Activated CD8-positive, alpha-beta memory T cell treated with anti-CD3 and anti-CD28 coated beads, Interleukin-2, amount 50 U/mL, for 24 hours (primary cell): ENCODE results near the gene MGMT.

Experiments
- DNase-seq: peaks from one replicate; pipeline ENCODE4 v3.0.0-alpha.2; 2020; ENCODE audit errors: extremely low read depth

Gene MGMT

GRCh38 chr10:129773359-129773990 lies 306.4 kb downstream of the MGMT start:
- no peak for DNase-seq

GRCh38 chr10:129774082-129774735 lies 307.2 kb downstream of the MGMT start:
- no peak for DNase-seq

- DNase-seq: no peak
Observed at GRCh38 chr10:129774736-129775401, 307.8 kb downstream of the MGMT start.

- no peak for DNase-seq
Observed at GRCh38 chr10:129775681-129776080, 308.6 kb downstream of the MGMT start.

GRCh38 chr10:129777687-129778086 lies 310.6 kb downstream of the MGMT start:
- DNase-seq: no peak

- DNase-seq: no peak
Observed at GRCh38 chr10:129778571-129778970, 311.5 kb downstream of the MGMT start.

- DNase-seq: no peak
Observed at GRCh38 chr10:129779126-129780111, 312.4 kb downstream of the MGMT start.

- no peak for DNase-seq
Observed at GRCh38 chr10:129780198-129780597, 313.2 kb downstream of the MGMT start.

- no peak for DNase-seq
Observed at GRCh38 chr10:129780901-129781795, 314.1 kb downstream of the MGMT start.

GRCh38 chr10:129784291-129784690 lies 317.2 kb downstream of the MGMT start:
- DNase-seq: no peak

- DNase-seq: no peak
Observed at GRCh38 chr10:129784891-129785290, 317.9 kb downstream of the MGMT start.

GRCh38 chr10:129785536-129785981 lies 318.5 kb downstream of the MGMT start:
- no peak for DNase-seq

GRCh38 chr10:129786216-129786615 lies 319.2 kb downstream of the MGMT start:
- no peak for DNase-seq

- DNase-seq: no peak
Observed at GRCh38 chr10:129787557-129787956, 320.5 kb downstream of the MGMT start.

GRCh38 chr10:129788215-129788614 lies 321.2 kb downstream of the MGMT start:
- no peak for DNase-seq

GRCh38 chr10:129790715-129791446 lies 323.8 kb downstream of the MGMT start:
- DNase-seq: no peak

- no peak for DNase-seq
Observed at GRCh38 chr10:129792141-129792540, 325.1 kb downstream of the MGMT start.

GRCh38 chr10:129792864-129793263 lies 325.8 kb downstream of the MGMT start:
- DNase-seq: no peak

- no peak for DNase-seq
Observed at GRCh38 chr10:129793479-129793878, 326.4 kb downstream of the MGMT start.

- no peak for DNase-seq
Observed at GRCh38 chr10:129793996-129794395, 327.0 kb downstream of the MGMT start.
